HG02973 (cell line): ENCODE measurements around the gene CLEC16A.
A peak's percentile ranks its signal among the peaks of the same experiment; 100 is the strongest.

Experiments
- ATAC-seq: cut with Tn5 transposase; IDR thresholded peaks from one replicate; pipeline ENCODE4 v1.9.1; 2021; ENCODE audit warnings: moderate library complexity; ENCODE audit not compliant: unreplicated experiment

The CLEC16A gene

DNA sequence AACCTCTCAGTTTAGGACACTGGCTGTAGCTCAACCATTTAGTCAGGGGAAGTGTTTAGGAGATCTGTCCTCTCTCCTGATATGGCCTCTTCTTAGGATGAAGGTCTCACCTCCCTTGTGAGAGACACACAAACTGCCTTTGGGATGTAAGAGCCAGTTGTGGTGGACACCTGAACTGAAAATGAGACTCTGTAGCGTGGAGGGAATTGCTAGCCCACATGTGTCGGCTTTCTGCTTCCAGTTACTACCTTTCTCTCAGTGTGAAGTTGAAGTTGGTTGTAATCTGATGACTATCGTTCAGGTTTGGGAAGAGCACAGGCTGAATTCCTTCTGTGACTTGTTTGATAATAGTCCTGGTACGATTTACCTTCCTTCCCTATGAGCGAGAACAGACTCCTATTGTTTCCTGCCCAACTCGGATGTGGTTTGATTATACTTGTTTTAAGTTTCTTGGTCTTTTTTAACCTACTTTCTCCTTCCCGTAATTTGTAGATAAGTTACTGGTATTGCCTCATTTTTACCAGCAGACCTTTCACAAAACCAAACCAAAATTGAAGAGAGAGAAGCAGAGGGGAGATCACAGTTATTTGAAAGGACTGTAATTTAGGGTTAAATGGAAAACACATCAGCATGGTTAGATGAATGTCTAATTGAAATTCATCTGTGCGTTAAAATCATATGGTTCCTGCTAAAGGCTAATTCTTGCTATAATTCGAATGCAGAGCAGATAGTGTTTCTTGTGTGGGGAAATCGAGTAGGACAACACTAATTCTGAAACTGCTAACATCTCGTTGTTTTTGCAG, 43.2 kb downstream of the CLEC16A start:
- no peak for ATAC-seq

DNA sequence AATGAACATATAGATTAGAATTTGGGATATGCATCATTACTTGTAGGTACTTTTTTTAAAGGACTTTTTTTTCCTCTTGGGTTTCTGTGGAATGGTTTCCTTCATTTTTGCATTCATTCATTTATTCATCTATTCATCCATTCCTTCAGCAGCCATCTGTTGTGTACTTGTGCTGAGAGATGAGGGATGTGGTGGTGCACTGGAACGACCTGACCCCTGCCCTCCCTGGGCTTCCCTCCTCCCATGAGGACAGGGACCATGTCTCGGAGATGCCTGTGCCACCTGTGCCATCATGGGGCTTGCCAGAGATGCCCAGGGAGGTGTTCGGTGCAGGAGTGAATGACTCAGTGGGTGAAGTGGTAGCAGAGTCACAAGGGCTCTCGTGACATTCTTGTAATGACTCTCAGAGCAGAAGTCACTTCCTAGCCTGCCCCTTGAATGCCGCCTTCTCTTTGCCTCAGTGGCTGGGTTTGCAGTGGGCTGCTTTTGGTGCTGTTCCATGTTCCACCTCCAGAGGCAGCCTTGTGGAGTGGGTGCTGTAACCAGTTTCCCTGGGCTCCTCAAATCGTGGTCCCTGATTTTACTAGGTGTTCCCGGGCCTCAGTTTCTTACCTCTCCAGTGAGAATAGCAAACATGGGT, 43.9 kb downstream of the CLEC16A start:
- ATAC-seq = peak; percentile 55

DNA sequence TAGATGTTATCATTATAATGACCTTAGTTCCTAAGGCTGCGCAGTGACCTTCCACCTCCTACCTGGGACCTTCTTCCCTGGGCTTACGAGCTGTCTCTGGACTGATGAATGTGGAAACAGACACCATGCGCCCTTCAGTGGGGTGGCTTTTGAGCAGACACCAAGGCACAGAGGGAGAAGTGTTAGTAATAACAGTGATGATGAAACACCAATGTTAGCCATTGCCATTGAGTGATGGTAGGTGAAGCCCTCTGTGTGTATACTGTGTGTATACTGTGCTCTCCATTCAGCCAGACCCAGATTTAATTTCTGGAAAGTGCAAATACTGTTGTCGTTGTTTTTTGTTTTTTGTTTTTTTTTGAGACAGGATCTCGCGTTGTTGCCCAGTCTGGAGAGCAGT, 44.5 kb downstream of the CLEC16A start:
- ATAC-seq = no peak

DNA sequence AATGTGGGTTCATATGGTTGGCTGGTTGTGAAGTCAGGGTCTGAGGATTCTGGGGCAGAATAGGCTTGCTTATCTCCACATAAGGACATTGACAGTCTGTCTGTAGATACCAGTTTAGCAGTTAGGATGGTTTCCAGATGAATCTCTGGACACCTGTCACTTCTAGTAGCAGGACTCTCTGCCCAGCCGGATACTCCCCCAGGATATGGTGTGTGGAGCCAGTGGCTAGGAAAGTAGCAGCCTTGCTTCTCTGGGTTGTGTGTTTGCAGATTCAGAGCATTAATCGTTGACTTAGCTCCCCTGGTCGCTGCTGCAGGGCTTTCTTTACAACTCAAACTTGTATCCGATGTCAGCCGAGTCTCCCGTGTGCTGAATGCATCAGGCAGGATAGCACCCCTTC, 45.2 kb downstream of the CLEC16A start:
- ATAC-seq = no peak

DNA sequence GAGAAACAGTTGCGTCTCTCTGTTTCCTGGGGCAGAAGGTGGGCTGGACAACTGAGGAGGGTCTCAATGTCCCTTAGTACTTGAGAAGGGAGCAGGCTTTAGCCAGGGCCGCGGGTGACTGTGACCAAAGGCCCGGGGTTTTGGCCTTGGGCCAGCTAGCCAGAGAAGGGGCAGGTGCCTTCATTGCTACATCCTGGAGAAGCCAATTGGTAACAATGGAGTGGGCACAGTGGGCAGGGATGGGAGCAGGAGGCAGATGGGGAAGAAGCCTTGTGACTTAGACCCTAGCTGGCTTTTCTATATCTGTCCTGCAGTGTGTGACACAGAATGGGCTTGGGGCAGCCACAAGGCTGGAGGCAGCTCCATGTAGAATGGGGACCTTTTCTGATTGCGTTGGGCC, 46.0 kb downstream of the CLEC16A start:
- no peak for ATAC-seq

DNA sequence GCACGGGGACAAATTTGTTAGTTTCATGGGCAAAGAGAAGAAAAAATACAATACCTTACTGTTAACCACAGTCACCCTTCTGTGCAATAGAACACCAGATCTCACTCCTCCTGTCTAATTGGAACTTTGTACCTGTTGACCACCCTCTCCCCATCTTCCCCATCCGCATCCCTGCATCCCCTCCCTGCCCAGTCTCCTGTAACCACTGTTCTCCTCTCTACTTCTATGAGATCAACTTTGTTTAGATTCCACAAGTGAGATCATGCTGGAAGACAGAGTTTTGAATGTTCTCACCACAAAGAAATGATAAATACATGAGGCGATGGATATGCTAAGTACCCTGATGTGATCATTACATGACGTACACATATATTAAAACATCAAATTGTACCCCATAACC, 47.7 kb downstream of the CLEC16A start:
- no peak for ATAC-seq

DNA sequence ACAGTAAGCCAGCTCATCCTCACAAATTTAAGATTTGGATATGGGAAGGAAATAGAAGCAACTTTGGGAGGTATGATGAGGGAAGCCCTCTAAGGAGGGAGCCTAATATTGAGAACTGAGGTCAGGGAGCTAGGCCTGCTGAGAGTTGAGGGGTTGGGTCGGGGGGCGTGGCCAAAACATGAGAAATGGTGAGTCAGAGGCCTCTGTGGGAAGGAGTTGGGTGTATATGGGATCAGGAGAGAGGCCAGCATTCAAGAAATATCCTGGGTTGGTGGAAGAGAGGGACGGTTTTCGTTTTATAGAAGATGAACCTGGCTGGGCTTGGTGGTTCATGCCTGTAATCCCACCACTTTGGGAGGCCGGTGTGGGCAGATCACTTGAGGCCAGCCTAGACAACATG, 48.4 kb downstream of the CLEC16A start:
- no peak for ATAC-seq

DNA sequence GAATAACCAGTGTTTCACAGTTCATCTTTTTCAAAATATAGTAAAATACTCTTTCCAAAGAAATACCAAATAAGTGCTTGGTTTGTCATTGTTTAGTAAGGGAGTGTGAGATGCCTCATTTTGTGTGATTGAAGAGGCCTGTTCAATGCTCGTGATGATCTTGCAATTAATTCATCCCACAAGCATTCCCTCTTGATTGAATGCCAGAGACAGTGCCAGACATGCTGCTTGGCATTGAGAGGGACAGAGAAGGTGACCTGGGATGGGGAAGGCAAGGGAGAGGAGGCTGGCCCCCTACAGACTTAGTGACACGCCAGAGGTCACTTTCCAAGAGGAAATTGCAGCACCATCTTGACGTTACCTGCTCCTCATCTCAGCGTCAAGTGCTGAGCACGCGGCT, 49.3 kb downstream of the CLEC16A start:
- ATAC-seq = no peak

DNA sequence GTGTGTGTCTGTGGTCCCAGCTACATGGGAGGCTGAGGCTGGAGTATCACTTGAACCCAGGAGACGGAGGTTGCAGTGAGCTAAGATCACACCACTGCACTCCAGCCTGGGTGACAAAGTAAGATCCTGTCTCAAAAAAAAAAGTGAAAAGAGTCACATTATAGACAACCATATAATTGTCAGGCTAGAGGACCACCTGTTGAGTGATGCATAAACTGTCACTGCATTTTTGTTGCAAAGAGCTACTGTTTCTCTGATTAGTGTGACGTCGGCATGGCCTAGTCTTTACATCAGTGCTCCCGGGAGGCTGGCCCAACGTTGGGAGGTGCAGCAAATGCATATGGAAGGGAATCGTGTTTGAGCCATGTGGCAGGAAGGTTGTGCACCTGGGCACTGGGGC, 50.2 kb downstream of the CLEC16A start:
- no peak for ATAC-seq

DNA sequence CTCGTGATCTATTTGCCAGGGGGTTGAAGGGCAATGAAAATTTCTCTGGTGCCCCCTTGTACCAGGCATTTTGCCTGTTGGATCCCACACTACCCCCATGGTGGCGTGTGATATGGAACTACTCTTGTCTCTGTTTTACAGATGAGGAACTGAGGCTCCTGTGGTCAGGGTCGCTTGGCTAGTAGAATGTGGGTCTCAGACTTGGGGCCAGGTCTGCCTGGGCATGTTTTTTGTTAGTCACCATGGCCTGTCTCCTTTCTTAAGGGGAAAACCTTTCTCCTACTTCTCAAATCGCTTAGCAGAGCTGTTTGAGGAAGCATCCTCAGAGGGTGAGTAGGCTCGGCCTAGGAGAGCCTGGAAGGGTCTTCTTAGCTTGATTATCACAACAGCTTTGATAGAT, 51.2 kb downstream of the CLEC16A start:
- ATAC-seq = no peak

DNA sequence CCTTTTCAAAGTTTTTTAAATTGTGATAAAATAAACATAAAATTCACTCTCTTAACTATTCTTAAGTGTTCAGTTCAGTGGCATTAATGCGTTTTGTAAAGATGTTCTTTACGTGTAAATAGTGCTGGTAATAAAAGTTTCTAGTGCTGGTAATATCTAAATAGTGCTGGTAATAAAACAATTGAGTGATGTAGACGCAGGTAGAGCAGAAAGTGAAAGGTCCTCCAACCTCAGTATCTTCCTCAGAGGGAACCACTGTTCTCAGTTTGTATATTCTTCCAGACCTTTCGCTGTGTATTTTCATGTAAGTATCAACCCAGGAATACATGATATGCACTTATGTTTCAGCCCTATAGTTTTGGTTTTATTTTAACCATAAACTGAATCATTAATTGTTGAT, 53.1 kb downstream of the CLEC16A start:
- no peak for ATAC-seq

DNA sequence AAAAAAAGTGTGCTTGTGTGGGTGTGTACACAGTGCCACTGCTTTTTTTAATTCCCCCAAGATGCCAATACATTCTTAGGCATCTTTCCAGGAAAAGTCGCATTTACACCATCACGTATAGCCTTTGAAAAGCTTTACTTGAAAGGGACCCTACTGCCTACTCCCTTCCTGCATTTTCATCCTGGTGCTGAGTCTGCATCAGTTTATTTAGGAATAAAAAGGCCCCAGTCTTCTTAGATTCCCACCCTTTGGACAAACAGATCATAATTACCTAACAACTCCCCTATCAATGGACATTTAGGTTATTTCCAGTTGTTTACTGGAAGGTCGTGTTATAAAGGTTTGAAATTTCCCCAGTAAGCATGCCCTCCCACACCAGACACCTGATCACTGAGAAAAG, 54.9 kb downstream of the CLEC16A start:
- ATAC-seq = no peak

DNA sequence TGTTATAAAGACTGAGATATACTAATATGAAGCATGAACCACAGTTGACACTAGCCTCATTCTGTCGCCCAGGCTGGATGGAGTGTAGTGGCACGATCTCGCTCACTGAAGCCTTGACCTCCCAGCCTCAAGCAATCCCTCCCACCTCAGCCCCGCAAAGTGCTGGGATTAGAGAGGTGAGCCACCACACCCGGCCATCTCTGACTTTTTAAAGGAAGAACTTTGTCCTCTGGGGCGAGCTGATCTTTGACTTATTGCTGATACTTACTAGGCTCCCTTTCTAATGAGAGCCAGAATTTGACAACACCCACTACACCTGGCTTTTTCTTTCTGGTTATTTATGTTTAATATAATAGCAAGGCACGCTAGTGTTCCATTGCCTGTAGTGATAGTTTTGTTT, 57.2 kb downstream of the CLEC16A start:
- no peak for ATAC-seq

DNA sequence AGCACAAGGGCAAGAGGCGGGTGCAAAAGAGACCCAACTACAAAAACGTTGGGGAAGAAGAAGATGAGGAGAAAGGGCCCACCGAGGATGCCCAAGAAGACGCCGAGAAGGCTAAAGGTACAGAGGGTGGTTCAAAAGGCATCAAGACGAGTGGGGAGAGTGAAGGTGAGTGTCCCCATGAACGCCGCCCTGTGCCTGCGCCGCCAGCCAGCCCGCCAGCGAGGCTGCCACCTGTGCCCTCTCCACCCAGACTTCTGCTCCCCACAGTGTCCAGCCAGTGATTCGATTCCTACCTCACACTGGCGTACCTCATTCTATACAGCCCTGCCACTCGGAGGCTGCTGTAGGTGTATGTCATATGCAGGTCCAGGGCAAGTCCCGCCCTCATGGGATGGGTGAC, 58.8 kb downstream of the CLEC16A start:
- ATAC-seq = no peak

DNA sequence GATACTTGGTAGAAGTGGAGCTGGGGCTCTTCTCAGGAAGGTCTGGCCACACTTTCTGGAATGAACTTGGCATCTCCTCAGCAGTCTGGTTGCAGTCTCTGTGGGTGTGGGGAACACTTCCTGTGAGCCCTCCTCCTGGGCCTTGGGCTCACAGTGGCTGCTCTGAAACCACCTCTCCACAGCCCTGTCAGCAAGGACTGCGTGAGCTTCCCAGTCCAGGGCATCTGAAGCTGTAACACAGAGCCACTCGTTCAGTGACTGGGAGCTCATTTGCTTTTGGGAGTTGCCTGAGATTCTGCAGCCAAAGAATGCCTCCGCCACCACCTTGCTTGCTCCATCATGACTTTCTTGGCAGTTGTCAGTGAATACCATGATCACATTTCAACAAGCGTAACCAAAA, 60.0 kb downstream of the CLEC16A start:
- no peak for ATAC-seq

DNA sequence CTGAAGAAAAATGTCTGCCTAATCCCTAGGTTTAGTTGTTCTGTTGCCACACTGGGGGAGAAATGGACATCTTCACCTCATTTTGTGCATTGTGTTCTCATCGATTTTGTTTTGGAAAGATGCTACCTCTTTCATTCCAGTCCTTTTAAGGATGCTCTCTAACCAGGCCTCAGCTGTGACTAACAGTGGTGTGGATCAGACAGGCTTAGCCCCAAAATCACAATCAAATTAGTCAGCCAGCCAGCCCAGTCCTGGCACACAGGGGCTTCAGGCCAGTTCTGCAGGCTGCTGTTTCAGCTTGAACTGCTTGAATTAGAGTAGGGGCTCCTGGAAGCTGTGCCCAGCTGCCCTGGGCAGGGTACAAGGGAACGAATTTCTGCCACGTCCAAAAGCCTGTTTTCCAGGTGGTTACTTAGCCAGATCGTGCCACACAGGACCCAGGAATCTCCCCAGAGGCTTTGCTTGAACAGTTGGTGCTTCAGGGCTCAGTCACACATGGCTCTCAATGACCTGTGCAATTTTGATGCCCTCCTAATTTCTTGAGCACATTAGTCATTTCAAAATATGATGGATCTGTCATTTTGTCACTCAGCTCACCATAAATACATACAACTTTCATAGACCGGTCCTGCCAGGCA, 60.7 kb downstream of the CLEC16A start:
- ATAC-seq = no peak

DNA sequence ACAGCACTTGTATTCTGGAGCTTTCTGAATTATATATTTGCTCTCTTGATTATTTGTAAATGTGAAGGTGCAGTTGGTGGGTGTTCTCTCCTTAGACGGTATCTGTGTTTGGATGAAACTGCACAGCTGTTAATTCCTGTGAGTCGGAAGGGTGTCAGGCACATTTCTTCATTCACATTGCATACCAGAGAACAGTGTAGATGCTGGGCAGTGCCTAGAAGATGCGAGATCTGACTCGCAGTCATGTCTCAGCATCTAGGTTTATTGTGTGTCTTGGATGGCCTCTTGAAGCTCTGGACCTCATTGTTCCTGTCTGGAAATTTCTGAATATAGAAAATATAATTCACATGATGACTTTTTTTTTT, 61.2 kb downstream of the CLEC16A start:
- no peak for ATAC-seq

DNA sequence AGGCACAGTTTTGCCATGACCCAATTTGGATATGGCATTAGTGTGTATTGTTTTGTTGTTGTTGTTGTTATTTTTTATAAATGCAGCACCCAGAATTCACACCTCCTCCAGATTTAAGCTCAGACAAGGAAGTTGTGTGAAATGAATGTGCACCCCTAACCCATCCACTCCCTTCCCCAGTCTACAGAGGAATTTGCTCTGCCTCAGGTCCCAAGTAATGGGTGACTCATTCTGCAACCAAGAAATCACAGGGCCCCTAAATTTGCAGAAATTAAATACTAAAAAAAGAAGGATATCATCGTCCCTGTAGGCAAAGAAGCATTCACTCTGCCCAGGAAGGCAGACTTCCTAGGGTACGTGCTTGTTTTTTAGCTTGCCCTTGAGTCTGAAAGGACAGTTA, 62.3 kb downstream of the CLEC16A start:
- no peak for ATAC-seq

DNA sequence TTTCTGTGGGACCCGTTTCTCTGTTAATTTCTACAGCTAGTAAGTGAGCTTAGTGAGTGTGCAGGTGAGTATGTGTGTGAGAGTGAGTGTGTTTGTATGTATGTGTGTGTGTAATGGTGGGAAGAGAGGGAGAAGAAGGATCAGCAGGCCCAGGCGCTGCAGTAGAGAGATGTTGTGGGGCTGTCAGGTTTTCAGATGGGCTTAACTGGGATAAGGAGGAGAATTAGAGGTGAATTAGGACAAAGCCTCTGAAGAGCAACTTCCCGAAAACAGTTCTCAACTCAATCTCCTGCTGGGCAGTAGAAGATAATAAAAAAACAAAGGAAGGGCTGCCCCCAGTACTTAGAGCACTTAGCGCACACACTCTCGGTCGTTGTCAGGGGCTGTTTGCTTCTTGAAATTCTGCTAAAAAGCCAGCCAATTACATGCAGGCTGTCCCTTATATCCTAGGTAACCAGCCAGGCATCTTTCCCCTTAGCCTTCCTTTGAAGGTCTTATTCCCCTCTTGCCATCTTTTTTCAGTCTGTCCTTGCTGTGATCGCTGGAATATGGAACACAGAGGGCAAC, 63.4 kb downstream of the CLEC16A start:
- ATAC-seq = no peak

DNA sequence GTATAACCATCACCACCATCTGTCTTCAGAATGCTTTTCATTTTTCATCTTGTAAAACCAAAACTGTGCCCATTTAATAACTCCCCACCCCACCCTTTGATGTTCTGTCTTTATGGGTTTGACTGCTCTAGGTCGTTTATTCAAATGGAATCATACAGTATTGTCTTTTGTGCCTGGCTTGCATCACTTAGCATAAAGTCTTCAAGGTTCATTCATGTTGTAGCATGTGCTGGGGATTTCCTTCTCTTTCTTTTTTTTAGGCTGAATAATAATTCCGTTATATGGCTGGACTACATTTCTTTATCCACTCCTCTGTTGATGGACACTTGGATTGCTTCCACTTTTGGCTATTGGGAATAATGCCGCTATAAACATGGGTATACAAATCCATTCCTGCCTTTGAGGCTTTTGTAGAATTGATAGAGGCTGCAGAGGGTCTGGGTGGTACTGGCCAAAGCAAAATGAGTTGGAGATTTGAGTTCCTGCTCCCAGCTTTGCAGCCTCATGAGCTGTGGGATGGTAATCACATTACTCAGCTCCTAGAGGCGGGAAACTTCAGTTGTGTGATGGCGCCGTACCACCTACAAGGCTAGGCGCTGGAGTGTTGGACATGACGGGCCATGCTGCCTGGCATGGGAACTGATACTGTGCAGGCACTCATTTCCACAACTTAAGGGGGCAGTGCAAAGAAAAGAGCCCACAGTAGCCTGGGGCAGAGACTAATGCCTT, 64.8 kb downstream of the CLEC16A start:
- no peak for ATAC-seq

DNA sequence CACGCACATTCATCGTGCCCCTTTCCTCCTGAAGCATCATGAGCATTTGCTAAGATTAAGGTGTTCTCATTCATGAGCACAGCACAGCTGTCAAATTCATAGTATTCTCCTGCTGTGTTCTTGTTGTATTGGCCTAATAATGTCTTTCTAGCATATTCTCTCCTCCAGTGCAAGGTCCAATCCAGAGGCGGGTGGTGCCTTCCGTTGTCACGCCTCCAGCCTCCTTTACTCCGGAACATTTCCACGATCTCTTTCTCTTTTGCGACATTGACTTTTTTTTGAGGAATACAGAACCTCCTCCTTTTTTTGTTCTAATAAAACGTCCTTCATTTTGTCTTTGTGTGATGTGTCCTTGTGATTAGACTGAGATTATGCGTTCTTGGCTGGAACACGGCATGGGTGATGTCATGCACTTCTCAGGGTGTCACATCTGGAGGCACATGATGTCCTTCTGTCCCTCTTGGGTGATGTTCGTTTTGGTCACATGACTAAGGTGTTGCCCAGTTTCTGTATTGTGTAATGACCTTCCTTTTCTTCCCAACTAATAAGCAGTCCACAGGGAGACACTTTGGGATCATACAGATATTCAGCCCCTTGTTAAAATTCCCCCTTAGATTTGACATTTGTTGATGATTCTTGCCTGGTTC, 66.3 kb downstream of the CLEC16A start:
- no peak for ATAC-seq
